Brain microvascular endothelial cell (primary cell): ENCODE measurements around the gene RAPGEF1.

ENCODE experiments used
- DNase-seq: peaks from one replicate; pipeline ENCODE4 v3.0.0-alpha.2; 2020
- H3K27ac ChIP-seq: fragments of 250-450 bp; sonication (Bioruptor Pico); 2 replicates; pipeline ENCODE4 v1.5.1; 2020; ENCODE audit warnings: mild to moderate bottlenecking, moderate library complexity
- H3K27me3 ChIP-seq: fragments of 250-450 bp; sonication (Bioruptor Pico); replicated peaks from 2 replicates; pipeline ENCODE4 v1.5.1; 2020; ENCODE audit warnings: mild to moderate bottlenecking
- H3K36me3 ChIP-seq: fragments of 250-450 bp; sonication (Bioruptor Pico); replicated peaks from 2 replicates; pipeline ENCODE4 v1.5.1; 2020; ENCODE audit warnings: mild to moderate bottlenecking
- H3K4me3 ChIP-seq: 2 replicates; pipeline ENCODE4 v1.5.1; 2011; ENCODE audit warnings: low read depth, mild to moderate bottlenecking, control low read depth, low read length, moderate library complexity
- in situ Hi-C: cut with HindIII; loops from 2 replicates; pipeline ENCODE4 v1.10.0; 2017; ENCODE audit warnings: low sequenced_read_pairs, low pct_ligation_motif_present
- TF ChIP-seq, protein P1 (sequence below): IDR thresholded peaks from 2 replicates; pipeline ENCODE4 v1.5.1; 2011; ENCODE audit warnings: low read depth, mild to moderate bottlenecking, moderate library complexity, low read length, control low read depth, inconsistent platforms; ENCODE audit errors: missing control alignments

Gene RAPGEF1

DNA sequence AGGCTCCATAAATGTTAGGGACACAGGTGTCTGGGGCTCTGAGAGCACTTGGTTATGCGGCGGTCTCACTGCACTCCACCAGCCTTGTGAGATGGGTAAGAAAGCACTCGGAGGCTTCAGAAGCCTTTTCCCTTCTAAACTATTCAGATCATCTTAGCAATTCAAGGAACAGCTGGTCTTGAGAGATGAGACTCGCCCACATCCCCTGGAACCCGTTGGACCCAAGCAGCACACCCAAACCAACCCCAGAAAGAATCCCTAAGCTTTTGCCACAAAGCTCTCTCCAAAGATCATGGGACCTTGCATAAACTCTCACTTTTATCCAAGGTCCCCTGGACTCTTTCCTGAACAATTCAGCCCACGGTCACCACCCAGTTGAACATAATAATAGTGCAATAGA, 90.2 kb downstream of the RAPGEF1 start:
- no peaks in the 10 kb centered on the region for H3K36me3 ChIP-seq
- no peaks in the 10 kb centered on the region for H3K27me3 ChIP-seq
- no peak overlapping the region for H3K27ac ChIP-seq
- H3K4me3 ChIP-seq, result no peak overlapping the region
- in situ Hi-C loops, result no loop called here
- no peak for DNase-seq
- TF ChIP-seq, protein P1, sequence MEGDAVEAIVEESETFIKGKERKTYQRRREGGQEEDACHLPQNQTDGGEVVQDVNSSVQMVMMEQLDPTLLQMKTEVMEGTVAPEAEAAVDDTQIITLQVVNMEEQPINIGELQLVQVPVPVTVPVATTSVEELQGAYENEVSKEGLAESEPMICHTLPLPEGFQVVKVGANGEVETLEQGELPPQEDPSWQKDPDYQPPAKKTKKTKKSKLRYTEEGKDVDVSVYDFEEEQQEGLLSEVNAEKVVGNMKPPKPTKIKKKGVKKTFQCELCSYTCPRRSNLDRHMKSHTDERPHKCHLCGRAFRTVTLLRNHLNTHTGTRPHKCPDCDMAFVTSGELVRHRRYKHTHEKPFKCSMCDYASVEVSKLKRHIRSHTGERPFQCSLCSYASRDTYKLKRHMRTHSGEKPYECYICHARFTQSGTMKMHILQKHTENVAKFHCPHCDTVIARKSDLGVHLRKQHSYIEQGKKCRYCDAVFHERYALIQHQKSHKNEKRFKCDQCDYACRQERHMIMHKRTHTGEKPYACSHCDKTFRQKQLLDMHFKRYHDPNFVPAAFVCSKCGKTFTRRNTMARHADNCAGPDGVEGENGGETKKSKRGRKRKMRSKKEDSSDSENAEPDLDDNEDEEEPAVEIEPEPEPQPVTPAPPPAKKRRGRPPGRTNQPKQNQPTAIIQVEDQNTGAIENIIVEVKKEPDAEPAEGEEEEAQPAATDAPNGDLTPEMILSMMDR, result no peak

DNA sequence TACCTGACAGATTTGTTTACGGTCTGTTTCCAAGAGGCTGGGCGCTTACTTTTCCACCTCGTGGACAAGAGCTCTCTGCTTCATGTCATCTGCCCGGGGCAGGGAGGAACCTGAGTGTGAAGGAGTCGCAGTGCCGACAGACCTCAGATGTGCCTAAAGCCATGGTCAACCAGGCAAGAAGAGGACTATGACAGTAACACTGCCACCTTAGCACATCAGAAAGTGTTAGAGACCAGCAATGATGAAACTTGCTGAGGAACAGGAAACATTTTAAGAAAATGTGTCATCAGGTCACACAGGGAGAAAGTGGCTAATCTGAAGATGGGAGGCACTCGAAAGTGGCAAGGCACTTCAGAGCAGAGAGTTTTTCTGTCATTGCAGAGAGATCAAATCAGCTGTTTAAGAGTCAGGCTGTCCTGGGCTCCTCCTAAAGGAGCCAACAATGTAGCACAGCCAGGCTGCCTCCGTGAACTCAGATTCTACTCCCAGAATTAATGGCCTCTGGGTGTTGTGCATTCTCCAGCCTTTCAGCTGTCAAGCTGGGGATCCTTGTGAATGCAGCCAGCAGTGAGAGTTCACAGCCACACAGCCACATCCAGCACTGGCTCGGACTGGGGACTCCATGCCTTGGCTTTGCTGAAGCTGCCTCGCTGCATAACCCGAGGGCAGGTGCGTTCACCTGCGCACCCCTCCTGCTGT, 94.6 kb downstream of the RAPGEF1 start:
- no peak overlapping the region for H3K4me3 ChIP-seq
- no peak for DNase-seq
- H3K27me3 ChIP-seq, result no peaks in the 10 kb centered on the region
- H3K36me3 ChIP-seq, result no peaks in the 10 kb centered on the region
- H3K27ac ChIP-seq, result no peak overlapping the region
- TF ChIP-seq, protein P1, result no peak
- in situ Hi-C loops, result no loop called here

DNA sequence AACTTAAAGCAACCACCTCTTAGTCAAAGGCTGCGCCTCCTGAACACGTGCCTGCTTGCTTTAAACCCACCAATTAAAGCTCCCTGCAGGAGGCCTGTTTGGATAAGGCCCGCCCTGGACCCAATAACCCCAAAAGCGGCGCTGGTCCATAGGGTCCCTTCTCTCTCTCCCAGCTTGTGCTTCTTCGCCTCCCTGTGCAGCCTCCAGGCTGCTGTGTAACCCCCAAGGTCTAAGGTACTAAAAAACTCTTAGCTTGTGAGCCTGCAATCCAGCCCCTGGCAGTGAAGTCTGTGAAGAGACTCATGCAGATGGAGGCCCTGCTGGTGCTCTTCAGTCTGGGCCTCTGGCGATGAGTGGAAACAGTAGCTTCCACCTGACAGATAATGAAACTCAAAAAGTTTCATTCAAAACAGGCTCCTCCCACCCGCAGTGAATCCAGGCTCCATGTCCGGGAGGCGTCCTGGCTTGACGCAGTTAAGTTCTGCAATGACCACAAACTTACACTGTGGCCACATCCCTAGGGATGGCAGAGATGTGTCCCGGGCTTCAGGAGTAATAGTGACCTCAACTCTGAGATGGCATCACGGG, 97.3 kb downstream of the RAPGEF1 start:
- Histone ChIP-seq H3K27me3 (no peaks in the 10 kb centered on the region), H3K4me3 (no peak overlapping the region), H3K36me3 (no peaks in the 10 kb centered on the region), H3K27ac (no peak overlapping the region)
- in situ Hi-C loops, result no loop called here
- no peak for DNase-seq
- TF ChIP-seq, protein P1, result no peak

DNA sequence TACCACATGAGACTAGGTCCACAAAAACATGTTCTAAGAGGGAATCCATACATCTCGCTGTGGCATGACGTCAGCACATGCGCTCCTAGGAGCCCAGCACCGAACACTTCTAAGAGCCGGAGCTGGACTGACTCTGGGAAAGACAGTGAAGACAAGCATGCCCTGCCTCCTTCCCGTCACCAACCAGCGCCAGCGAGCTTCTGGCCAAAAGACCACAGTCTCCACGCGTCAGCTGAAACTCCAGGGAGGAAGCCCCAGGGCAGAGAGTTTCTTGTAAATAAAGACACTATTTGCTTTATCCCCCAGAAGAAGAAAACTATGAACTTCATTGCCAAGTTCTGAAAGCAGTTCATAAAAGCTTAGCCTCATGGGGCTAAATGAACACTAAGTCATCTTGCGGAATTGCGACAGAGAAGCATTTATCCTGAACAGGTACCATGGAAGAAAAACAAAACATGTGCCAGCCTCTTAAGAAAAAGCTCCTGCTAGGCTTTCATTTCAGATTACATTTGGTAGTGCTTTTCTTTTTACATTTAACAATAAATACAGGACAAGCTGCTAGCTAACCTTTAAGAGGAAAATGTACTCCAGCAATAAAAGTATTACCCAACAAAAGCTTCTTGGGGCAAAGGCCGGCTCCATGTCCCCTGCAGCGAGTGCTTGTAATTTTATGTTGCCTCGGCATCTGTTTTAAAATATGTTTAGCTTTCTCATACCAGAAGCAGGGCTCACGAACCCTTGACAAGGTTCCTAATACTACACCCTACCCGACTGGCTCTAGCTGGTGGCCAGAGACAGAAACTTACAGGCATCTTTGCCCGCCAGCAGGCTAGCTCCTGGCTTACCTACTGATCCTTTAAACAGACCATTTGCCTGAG, 98.0 kb downstream of the RAPGEF1 start:
- Histone ChIP-seq H3K27ac (peak overlapping the region; percentile 16), H3K4me3 (no peak overlapping the region), H3K36me3 (no peaks in the 10 kb centered on the region), H3K27me3 (no peaks in the 10 kb centered on the region)
- in situ Hi-C loops, result no loop called here
- TF ChIP-seq, protein P1, result peak; percentile 34
- DNase-seq, result peak; percentile 38

DNA sequence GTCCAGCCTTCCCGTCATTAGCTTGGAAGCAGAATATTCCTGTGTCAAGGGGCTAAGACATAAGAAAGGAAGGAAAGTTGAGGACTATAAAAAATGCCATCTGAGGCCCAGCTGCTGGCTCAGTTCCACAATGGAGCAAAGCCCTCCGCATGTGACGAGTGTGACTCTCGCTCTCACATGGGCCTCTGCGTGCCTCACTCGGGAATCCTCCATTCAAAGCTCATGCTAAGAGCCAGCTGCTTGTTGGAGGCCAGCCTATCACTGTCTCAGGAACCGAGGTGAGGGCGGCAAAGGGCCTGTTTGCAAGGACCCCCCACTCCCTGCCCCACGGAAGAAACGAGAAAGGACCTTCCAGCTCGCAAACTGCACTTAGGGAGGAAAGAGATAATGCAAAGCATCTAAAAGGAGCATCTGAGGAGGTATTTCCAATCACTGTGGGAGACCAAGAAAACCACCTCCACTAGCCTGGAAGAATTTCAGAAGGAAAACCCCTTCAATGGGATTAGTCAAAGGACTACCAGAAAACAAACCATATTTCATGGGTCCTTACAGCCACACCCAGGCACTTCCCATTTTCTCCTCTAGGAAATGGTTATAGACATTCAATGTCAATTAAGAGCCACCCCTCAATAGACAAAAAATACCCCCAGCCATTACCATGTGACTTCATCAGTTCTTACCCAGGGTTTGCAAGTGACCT, 99.3 kb downstream of the RAPGEF1 start:
- TF ChIP-seq, protein P1, result no peak
- Histone ChIP-seq H3K27ac (no peak overlapping the region), H3K36me3 (no peaks in the 10 kb centered on the region), H3K4me3 (no peak overlapping the region), H3K27me3 (no peaks in the 10 kb centered on the region)
- in situ Hi-C loops, result no loop called here
- DNase-seq, result peak; percentile 33
